Vagina (tissue), 2 donors: ENCODE measurements around the gene PHRF1.

ENCODE experiments used
- POLR2A ChIP-seq, 2 donors: fragments of 450-650 bp; IDR thresholded peaks; one replicate each; pipeline ENCODE4 v1.6.1; 2017; ENCODE audit warnings: antibody characterized with exemption in 2 of 2, mild to moderate bottlenecking in 2 of 2, moderate library complexity in 2 of 2
- POLR2AphosphoS5 ChIP-seq, 2 donors: sonication (generic); formaldehyde crosslinking; IDR thresholded peaks; one replicate each; pipeline ENCODE4 v1.9.0; 2017; ENCODE audit warnings: antibody characterized with exemption in 2 of 2, mild to moderate bottlenecking in 2 of 2, low read depth in 1 of 2; ENCODE audit not compliant: insufficient read depth in 1 of 2
- TF ChIP-seq, protein P1 (sequence below), 3 experiments: fragments of 450-650 bp in 2 of 3; fragments of 200-600 bp in 1 of 3; sonication (generic) in 1 of 3; IDR thresholded peaks; one replicate each; pipeline ENCODE4 v1.5.1; 2017 to 2019; ENCODE audit warnings: antibody characterized with exemption in 3 of 3, mild to moderate bottlenecking in 2 of 3, moderate library complexity in 2 of 3

DNA sequence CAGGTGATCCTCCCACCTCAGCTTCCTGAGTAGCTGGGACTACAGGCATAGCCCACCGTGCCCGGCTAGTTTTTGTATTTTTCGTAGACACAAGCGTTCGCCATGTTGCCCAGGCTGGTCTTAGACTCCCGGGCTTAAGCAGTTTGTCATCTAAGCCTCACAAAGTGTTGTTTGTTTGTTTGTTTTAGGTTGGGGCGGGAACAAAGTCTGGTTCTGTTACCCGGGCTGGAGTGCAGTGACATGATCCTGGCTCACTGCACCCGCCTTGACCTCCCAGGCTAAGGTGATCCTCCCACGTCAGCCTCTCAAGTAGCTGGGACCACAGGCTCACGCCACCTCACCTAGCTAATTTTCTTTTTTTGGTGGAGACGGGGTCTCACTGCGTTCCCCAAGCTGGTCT lies 26.9 kb downstream of the PHRF1 start:
- TF ChIP-seq POLR2A (IDR thresholded peaks at IDR 0.05) (no peak), POLR2AphosphoS5 (IDR thresholded peaks at IDR 0.05; ENCODE audit: insufficient read depth in 1 of 2, low read depth in 1 of 2) (no peak)
- TF ChIP-seq, protein P1, sequence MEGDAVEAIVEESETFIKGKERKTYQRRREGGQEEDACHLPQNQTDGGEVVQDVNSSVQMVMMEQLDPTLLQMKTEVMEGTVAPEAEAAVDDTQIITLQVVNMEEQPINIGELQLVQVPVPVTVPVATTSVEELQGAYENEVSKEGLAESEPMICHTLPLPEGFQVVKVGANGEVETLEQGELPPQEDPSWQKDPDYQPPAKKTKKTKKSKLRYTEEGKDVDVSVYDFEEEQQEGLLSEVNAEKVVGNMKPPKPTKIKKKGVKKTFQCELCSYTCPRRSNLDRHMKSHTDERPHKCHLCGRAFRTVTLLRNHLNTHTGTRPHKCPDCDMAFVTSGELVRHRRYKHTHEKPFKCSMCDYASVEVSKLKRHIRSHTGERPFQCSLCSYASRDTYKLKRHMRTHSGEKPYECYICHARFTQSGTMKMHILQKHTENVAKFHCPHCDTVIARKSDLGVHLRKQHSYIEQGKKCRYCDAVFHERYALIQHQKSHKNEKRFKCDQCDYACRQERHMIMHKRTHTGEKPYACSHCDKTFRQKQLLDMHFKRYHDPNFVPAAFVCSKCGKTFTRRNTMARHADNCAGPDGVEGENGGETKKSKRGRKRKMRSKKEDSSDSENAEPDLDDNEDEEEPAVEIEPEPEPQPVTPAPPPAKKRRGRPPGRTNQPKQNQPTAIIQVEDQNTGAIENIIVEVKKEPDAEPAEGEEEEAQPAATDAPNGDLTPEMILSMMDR (IDR thresholded peaks at IDR 0.05): no peak
